Measurements from ENCODE around the gene SPATS2. TPM values are rescaled to one million over a fixed set of nuclear protein-coding genes. Genes with fewer than 3 reads are reported as not detected.

SPATS2 gene
- total and polyA plus RNA-seq, 9 donors, result 9.1 to 28.2 (median 15.2) TPM

DNA sequence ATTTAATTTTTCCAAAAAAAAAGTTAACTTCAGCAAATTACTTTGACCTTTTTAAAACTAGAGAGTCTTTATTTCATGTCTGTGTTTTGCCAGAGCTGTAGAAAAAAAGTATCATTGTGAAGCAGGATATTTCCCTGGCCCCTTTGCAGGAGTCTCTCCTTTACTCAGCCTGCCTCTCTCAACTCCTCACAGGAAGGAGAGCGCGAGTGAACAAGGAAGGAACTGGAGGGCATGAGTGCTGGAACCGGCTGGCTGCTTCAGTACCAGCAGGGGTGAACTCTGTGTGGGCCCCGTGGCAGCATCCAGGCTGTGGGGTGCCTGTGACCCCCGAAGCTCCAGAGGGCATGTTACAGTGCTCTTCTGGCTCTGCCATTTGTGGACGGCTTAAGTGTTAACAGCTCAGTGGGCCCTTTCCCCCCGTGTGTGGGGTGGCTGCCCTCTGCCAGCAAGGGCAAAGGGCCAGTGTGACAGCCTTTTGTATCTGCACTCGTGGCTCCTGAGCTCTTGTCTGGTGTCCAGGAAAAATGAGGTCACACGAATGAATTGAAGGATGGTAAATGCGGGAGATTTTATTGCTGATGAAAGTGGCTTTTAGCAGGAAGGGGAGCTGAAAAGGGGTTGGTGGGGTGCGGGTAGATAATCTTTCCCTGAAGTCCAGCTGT is 95.0 kb downstream of the SPATS2 start:
- Histone ChIP-seq H3K4me3 (no peak overlapping the region), H3K36me3 (no peaks in the 10 kb centered on the region), H3K4me1 (ENCODE audit: insufficient read depth) (no peaks in the 10 kb centered on the region), H3K27me3 (no peaks in the 10 kb centered on the region), H3K9me3 (no peaks in the 10 kb centered on the region), H3K27ac (no peak overlapping the region)
- TF ChIP-seq EP300 (IDR thresholded peaks at IDR 0.05) (no peak), POLR2A (IDR thresholded peaks at IDR 0.05) (no peak)
- TF ChIP-seq, protein P1, sequence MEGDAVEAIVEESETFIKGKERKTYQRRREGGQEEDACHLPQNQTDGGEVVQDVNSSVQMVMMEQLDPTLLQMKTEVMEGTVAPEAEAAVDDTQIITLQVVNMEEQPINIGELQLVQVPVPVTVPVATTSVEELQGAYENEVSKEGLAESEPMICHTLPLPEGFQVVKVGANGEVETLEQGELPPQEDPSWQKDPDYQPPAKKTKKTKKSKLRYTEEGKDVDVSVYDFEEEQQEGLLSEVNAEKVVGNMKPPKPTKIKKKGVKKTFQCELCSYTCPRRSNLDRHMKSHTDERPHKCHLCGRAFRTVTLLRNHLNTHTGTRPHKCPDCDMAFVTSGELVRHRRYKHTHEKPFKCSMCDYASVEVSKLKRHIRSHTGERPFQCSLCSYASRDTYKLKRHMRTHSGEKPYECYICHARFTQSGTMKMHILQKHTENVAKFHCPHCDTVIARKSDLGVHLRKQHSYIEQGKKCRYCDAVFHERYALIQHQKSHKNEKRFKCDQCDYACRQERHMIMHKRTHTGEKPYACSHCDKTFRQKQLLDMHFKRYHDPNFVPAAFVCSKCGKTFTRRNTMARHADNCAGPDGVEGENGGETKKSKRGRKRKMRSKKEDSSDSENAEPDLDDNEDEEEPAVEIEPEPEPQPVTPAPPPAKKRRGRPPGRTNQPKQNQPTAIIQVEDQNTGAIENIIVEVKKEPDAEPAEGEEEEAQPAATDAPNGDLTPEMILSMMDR (IDR thresholded peaks at IDR 0.05), result no peak
- intact Hi-C loops (cut with DNase I), result no loop called here
- 72 to 80% (median 75%) methylated on average over 11 of the region's 11 CpGs for WGBS, 3 donors
- no peak for DNase-seq

GRCh38 chr12:49465132-49465531 is 97.9 kb downstream of the SPATS2 start:
- Histone ChIP-seq H3K9me3 (no peaks in the 10 kb centered on the region), H3K4me1 (ENCODE audit: insufficient read depth) (no peaks in the 10 kb centered on the region), H3K27ac (no peak overlapping the region), H3K4me3 (no peak overlapping the region), H3K36me3 (no peaks in the 10 kb centered on the region), H3K27me3 (no peaks in the 10 kb centered on the region)
- intact Hi-C loops (cut with DNase I), result no loop called here
- DNase-seq, result no peak
- WGBS, 3 donors, result 96 to 99% (median 97%) methylated on average over 2 of the region's 2 CpGs
- TF ChIP-seq EP300 (IDR thresholded peaks at IDR 0.05) (no peak), POLR2A (IDR thresholded peaks at IDR 0.05) (no peak)
- TF ChIP-seq, protein P1 (IDR thresholded peaks at IDR 0.05), result no peak

- intact Hi-C loops (cut with DNase I), result no loop called here
- TF ChIP-seq POLR2A (IDR thresholded peaks at IDR 0.05), result no peak
- TF ChIP-seq EP300 (IDR thresholded peaks at IDR 0.05), result no peak
- TF ChIP-seq, protein P1 (IDR thresholded peaks at IDR 0.05), result no peak
- H3K36me3 ChIP-seq, result no peaks in the 10 kb centered on the region
- DNase-seq, result no peak
- H3K9me3 ChIP-seq, result no peaks in the 10 kb centered on the region
- no peaks in the 10 kb centered on the region for H3K27me3 ChIP-seq
- H3K27ac ChIP-seq, result no peak overlapping the region
- H3K4me1 ChIP-seq (ENCODE audit: insufficient read depth), result no peaks in the 10 kb centered on the region
- H3K4me3 ChIP-seq, result no peak overlapping the region
Measured at GRCh38 chr12:49470986-49471385, 103.7 kb downstream of the SPATS2 start.

DNA sequence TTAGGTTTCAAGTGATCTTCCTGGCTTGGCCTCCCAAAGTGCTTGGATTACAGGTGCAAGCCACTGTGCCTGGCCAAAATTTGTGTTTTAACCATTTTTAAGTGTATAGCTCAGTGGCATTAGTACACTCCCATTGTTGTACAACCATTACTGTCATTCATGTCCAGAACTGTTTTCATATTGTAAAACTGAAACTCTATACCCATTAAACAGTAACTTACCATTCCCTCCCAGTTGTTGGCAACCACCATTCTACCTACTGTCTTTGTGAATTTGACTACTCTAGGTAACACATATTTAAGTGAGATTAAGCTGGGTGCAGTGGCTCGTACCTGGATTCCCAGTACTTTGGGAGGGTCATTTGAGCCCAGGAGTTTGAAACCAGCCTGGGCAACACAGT is 104.3 kb downstream of the SPATS2 start:
- DNase-seq, result no peak

More for the DNA sequence above, 104.3 kb downstream of the SPATS2 start:
- Histone ChIP-seq H3K27me3 (no peaks in the 10 kb centered on the region), H3K9me3 (no peaks in the 10 kb centered on the region), H3K4me1 (ENCODE audit: insufficient read depth) (no peaks in the 10 kb centered on the region), H3K36me3 (no peaks in the 10 kb centered on the region), H3K4me3 (no peak overlapping the region), H3K27ac (no peak overlapping the region)
- TF ChIP-seq POLR2A (IDR thresholded peaks at IDR 0.05), result no peak
- TF ChIP-seq EP300 (IDR thresholded peaks at IDR 0.05), result no peak
- TF ChIP-seq, protein P1 (IDR thresholded peaks at IDR 0.05), result no peak
- WGBS, 3 donors, result 96 to 100% (median 98%) methylated on average over 1 of the region's 1 CpG
- intact Hi-C loops (cut with DNase I), result no loop called here

All from ovary (tissue), 9 donors.